ENCODE measurements around the gene TSPAN13.

DNA sequence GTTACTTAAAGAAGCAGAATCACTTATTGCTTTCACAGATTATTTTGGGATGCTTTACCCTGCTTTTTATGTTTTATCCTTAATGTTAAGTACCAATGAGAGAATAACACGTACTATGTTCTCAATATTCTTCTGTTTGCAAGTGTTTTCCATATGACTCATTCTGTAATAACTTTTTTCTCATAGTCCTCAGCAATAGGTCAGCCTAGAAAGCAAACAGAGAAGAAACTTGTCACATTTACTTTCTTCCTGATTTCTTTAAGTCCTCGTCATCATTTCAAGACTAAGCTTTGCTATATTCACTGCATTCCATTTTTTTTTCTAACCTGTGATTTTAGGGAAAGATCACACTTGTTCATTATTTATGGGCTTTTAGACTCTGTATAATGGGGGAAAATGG is 58.0 kb downstream of the TSPAN13 start:
- TF ChIP-seq BHLHE40 (IDR thresholded peaks at IDR 0.05; ENCODE audit: borderline replicate concordance) (no peak), HDGF (IDR thresholded peaks at IDR 0.05; ENCODE audit: borderline replicate concordance) (no peak), TARDBP (IDR thresholded peaks at IDR 0.05) (no peak), NFRKB (IDR thresholded peaks at IDR 0.05) (no peak), L3MBTL2 (conservative IDR thresholded peaks at IDR 0.05) (no peak), SP1 (IDR thresholded peaks at IDR 0.05) (no peak), ZNF384 (IDR thresholded peaks at IDR 0.05) (no peak), FOXK2 (IDR thresholded peaks at IDR 0.05) (no peak), FOXA1 (IDR thresholded peaks at IDR 0.05) (no peak), SUZ12 (IDR thresholded peaks at IDR 0.05) (no peak), ELF4 (IDR thresholded peaks at IDR 0.05) (no peak), CTBP1 (IDR thresholded peaks at IDR 0.05; ENCODE audit: borderline replicate concordance) (no peak), FOXM1 (IDR thresholded peaks at IDR 0.05; ENCODE audit: borderline replicate concordance) (no peak)
- TF ChIP-seq, protein P1, sequence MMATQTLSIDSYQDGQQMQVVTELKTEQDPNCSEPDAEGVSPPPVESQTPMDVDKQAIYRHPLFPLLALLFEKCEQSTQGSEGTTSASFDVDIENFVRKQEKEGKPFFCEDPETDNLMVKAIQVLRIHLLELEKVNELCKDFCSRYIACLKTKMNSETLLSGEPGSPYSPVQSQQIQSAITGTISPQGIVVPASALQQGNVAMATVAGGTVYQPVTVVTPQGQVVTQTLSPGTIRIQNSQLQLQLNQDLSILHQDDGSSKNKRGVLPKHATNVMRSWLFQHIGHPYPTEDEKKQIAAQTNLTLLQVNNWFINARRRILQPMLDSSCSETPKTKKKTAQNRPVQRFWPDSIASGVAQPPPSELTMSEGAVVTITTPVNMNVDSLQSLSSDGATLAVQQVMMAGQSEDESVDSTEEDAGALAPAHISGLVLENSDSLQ (IDR thresholded peaks at IDR 0.05) = no peak
